ENCODE measurements around the gene CDH4.

- peak in 2 of 4 donors; percentile 81 to 83 for TF ChIP-seq POLR2AphosphoS5 (IDR thresholded peaks at IDR 0.05)
- no peak for TF ChIP-seq POLR2A (IDR thresholded peaks at IDR 0.05)
- no peak for TF ChIP-seq CTCF (IDR thresholded peaks at IDR 0.05)
Measured at GRCh38 chr20:61582196-61582923, 330.3 kb downstream of the CDH4 start.

Data from sigmoid colon (tissue), 4 donors.